ENCODE measurements around the gene PHF13.
A peak's percentile ranks its signal among the peaks of the same experiment; 100 is the strongest.

PHF13 gene

DNA sequence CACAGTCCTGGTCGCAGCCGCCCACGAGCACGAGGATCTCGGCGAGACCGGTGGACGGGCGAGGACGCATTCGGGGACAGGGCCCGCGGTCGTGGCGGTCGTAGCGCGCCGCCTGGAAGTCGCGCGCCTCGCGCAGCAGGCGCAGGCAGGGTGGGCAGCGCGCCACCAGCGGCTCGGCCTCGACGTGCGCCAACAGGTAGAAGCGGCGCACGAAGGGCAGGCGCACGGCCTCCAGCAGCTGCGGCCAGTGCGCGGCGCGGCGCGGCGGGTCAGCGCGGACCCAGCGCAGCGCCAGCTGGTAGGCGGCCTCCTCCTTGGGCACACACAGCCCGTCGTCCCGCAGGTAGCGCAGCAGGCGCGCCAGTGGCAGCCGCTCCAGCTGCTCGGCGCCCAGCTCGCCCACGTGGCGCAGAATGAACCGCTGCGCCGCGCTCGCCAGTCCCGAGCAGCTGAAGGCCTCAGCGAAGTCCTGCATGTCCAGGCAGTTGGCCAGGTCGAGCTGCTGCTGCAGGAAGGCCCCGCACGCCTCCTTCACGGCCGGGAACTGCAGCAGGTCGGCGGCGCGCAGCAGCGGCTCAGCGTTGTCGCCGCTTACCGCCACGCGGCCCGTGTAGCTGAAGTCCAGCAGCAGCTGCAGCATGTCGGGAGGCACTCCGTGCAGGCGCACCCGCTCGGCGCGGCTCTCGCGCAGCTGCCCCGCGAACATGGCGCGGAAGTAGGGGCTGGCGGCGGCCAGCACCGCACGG lies 11.4 kb upstream of the PHF13 start:
- DNase-seq (ENCODE audit: low read depth): no peak

DNA sequence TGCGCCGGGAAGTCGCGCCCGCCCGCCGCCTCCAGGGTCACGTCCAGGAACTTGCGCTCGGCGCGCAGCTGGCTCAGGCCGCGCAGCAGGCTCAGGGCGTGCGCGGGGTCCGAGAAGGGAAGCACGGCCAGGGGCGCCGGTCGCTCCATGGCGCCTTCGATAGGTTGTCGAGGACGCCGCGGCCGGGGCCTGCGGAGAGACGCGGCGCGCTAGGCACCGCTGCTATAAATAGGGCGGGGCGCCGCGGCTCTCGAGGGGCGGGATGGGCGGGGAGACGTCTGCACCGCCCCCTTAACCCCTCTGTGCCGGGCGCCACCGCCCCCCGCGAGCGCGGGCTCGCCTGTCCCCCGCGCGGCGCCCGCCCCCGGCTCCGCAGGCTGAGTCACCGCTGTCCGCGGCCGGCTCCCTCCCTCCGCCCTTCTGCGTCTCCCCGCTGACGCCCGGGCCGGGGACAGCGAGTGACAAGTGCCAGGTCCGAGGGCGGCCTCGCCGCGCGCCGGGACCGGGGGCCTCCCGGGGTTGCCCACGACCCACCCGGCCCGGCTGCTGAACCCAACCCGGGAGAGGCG lies 10.8 kb upstream of the PHF13 start, which contains the start of gene KLHL21:
TSS of gene KLHL21 (minus strand) at position 201 of the 569 bp plus-strand sequence. CDS start at position 149, 52 bp downstream.
- DNase-seq (ENCODE audit: low read depth): peak; percentile 80

DNA sequence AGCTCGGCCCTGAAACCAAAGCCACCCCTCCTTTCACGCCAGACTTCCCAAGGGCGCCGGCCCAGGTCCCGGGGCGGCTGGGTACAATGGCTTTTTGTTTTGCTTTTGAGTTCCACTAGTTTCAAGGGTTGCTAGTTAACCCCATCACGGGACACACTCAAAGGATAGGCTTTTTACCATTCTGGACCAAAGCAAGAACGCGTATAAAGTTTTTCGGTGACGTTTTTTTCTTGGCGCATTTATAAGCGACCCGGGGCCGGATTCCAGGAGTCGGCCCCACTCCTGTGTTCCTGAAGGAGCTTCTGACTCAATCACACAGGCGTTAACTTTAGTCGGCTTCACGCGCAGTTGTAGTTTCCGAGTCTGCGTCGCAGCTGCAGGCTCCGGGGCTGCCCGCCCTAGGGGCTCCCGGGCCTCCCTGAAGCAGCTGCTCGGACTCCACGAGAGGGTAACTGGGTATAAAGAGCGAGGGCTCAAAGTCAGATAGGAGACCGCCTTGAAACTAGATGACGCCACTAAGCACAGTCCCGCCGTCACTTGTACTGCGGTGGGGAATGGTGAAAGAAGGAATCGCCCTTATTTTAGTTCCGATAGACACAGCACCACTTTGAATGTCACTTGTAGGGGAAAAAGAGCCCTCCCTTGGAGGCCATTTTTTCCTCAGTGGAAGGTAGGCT lies 10.2 kb upstream of the PHF13 start:
- peak; percentile 72 for DNase-seq (ENCODE audit: low read depth)

DNA sequence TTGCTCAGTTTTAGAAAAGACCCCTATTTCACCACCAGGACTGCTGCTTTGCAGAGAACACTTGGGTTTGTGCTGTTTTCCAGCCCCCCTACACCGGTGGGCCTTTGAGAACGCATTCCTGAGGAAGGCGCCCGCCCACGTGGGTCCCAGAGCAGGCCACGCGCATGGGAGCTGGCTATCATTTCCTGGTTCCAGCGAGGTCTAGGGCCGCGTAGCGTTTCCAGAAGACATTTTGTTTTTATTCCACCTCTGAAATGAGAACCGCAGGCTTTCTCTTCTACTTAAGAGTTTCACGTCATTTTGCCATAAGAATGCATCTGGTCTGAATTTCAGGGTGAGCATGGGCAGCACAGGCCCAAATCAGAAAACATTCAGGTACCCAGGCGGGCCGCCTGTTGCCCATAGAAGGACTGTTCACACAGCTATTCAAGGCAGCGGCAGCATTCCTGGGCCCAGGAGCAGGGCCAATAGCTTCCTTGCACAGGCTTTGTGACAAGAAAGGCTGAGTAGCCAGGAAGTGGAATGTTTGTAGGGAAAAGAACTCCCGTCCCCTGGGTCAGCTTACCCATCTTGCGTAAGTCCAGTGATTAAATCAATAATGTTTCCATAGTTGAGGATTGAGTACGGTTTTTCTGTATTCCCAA lies 9.5 kb upstream of the PHF13 start:
- peak; percentile 85 for DNase-seq (ENCODE audit: low read depth)

DNA sequence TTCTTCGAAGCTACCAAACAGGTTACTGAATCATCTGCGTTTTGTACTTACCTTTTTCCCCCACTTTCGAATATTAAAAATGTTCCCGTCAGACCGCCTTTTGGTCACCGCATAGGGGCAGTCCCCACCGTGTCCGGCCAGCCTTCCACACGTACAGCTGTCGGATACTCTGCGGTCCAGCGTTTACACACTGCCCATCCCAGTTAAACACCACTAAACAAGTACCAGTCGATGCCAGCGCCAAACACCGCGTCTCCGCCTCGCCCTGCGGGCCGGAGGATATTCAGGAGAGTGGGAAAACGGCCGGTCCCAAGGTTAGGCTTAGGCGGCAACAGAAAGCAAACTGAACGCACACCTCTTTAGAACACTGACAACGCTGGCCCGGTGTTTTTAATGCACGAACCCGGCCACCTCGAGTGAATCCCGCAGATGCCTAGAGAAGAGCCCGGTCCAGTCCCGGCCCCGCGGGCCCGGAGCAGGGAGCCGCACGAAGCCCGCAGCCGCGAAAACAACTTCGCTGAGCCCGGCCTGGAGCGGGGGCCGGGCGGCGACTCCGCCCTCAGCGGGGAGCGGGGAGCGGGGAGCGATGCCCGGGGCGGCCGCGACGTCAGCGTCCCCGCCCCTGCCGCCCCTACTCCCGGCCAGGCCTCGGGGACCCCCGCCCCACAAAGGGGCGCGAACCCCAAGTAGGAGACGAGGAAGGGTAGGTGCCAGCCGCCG lies 730 bp upstream of the PHF13 start:
- DNase-seq (ENCODE audit: low read depth): no peak

DNA sequence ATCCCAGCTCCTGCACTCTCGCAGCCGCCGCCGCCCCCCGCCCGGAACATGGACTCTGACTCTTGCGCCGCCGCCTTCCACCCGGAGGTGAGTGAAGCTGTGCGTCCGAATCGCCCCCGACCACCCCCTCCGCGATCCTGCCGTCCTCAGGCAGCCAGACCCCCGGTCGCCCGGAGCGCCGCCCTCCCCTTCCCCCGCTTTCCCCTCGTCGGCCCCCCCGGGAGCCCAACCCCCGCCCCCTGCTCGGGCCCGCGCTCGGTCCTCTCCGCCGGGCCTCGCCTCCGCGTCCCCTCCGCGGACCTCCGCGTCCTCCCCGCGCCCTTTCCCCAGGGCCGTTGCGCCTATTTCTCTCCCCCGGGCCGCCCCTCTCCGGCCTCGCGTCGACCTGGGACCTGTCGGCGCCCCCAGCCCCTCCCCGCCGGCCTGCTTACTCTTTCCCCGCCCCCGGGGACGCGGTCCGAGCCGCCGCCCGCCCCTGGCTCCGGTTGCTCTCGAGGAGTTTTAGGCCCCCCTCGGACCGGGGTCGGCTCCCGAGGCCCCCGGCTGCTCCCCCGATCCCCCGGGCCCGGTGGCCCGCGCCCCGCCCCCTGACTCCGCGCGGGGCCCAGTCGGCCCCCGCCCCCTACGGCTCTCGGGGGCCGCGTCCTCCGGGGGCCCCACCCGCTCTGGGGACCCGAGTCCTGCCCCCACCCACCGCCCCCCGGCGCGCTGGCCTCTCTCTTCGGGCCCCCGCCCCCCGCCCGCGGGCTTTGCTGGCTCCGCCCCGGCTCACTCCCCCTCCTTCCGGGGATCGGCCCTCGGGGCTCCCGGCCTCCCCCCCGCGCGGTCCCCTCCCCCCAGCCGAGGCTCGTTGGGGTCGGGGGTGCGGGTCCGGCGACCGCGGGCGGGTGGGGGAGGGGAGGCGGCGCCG lies 743 bp downstream of the PHF13 start:
- DNase-seq (ENCODE audit: low read depth): no peak

DNA sequence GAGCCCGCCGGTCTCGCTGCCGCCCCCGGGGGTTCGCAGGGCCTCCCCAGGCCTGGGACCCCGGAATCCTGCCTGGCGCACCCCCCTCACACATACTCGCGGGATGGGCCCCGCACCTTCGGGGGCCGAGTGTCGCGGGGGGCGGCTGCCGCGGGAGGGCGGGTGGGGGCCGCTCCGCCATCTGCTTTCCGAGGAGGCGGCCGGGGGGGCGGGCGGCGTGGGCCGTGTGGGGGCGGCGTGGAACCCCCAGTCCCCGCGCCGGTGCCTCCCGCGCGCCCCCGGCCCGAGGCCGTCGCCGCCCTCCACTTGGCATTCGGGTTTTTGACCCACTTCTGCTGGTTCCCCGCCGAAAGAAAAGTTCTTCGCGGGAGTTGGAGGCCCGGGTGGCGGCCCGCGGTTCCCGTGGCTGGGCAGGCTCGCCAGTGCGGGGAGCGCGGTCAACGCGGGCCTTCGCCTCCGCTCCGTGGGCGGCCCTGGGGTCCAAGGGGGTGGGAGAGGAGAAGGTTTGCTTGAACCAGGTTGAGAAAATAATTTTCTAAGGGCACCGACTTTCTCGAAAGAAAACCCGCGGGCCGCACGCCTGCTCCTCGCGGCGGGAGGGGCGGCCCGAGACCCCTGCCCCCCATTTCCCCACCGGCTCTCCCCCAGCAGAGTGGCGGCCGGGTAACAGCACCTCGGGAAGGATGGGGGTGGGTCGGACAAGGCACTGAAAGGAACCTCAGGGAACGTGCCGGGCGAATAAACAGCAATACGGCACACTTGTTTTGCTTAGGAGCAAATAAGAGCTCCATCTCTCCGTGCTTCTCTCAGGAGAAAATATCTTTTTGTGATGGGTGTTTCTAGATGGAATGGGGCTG lies 1.6 kb downstream of the PHF13 start:
- DNase-seq (ENCODE audit: low read depth): no peak

DNA sequence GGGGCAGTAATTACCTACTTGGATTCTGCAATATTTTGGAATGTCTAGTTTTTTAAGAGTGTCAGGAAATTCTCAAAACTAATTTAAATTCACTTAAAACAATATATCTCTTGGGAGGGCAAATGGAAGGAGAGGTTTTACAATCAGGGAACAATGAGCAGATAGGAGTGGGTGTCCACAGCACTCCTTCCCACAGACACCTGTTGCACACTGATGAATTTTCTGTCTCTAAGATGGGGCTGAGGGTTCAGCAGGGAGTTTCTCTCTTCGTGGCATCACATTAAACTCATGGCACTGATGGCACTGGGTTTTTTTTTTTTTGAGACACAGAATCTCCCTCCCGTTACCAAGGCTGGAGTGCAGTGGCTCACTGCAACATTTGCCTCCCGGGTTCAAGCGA lies 5.5 kb downstream of the PHF13 start:
- no peak for DNase-seq (ENCODE audit: low read depth)

DNA sequence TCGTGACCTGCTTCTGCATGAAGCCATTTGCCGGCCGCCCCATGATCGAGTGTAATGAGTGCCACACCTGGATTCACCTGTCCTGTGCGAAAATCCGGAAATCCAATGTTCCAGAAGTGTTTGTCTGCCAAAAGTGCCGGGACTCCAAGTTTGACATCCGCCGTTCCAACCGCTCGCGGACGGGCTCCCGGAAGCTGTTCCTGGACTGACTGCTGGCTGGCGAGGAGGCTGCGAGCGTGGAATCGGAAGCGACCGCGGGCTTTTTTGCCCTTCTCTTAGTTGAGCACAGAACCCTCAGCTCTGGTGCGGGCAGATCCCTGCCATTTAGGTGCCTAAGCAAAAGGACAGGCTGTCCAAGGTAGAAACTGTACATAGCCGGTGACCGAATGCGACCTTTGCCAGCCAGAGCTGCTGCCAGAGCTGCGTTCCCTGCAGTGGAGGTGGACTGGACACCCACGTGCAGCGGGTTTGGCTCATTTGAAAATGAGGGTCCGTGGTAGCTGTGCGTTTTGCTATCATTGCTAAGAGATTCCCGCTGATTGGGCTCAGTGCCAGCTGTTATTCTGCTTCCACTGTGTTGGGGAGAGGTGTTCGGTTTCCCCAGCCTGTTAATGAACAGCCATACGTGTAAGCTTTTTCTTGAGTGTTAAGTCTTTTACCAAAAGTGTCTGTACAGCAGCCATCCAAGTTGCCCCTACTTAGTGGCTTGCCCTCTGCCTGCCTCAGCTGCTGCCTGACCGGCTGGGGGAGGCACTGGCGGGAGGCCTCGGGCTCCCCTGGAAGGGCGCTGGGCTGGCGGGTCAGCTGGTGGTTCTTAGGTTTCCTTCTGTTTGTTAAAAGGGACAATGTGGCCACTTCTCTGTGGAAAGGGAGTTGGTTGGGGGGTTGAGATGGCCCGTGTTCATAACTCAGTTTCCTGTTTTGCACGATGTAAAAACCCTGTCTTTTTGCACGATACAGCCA lies 8.2 kb downstream of the PHF13 start:
- no peak for DNase-seq (ENCODE audit: low read depth)

DNA sequence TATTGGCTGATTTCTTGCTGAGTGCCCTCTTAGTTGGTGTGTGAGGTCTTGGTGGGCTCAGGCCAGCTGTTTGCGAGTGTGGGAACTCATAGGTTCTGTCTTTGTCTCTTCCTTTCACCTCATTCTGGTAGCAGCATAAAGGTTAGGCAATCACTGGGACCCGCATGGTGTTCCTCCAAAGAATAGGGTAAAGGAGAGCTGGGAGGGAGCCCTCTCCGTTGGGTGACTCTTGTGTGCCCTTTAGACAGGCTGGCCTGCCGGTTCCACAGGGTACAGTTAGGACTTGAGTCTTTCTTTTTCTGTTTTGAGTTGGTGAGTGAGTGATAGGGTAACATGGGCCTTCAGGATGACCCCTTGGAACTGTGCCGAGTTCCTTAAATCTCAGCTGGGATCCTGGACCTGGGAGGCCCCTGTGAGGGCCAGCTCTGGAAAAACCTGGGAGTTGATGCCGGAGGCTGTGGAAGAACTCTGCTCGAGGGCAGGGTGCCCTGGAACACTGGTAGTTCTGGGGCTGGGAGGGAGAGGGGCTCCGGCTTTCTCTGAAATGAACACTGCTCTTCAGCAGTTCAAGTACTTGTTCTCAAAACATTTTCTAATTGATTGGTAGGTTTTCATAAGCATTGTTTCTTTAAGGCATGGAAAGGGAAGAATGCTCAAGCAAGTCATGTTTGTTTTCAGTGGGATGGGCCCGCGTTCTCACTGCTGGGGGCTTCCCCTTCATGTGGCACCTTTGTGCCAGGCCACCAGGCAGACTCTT lies 9.0 kb downstream of the PHF13 start:
- DNase-seq (ENCODE audit: low read depth): no peak

DNA sequence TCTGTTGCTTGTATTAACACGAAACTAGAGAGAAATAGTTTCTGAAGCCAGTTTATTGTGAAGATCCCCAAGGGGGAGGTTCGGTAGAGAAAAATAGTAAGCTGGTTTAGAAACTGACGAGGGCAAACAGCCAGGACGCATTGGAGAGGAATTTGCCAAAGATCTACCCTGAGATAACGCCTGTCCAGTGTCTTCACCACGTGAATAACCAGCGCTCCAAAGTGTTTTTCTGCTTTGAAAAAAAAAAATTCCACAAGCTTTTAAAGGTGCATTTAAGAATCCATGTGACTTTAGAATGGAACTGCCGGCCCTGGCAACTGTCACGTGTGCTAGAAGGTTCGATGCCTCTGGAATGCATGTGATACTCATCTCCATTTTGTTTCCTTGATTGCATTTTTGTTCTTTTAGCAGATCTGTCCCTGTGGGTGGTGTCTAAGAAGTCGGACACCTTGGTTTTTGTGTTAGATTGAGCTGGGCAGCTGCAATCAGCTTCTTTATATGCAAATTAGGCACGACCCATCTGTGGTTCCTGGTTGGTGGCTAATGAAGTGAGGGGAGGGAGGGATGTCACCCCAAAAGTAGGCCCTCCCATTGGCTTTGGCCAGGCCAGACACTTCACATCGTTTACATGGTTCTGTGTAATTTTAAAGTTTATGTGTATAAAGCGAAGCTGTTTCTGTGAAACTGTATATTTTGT lies 9.9 kb downstream of the PHF13 start:
- no peak for DNase-seq (ENCODE audit: low read depth)

DNA sequence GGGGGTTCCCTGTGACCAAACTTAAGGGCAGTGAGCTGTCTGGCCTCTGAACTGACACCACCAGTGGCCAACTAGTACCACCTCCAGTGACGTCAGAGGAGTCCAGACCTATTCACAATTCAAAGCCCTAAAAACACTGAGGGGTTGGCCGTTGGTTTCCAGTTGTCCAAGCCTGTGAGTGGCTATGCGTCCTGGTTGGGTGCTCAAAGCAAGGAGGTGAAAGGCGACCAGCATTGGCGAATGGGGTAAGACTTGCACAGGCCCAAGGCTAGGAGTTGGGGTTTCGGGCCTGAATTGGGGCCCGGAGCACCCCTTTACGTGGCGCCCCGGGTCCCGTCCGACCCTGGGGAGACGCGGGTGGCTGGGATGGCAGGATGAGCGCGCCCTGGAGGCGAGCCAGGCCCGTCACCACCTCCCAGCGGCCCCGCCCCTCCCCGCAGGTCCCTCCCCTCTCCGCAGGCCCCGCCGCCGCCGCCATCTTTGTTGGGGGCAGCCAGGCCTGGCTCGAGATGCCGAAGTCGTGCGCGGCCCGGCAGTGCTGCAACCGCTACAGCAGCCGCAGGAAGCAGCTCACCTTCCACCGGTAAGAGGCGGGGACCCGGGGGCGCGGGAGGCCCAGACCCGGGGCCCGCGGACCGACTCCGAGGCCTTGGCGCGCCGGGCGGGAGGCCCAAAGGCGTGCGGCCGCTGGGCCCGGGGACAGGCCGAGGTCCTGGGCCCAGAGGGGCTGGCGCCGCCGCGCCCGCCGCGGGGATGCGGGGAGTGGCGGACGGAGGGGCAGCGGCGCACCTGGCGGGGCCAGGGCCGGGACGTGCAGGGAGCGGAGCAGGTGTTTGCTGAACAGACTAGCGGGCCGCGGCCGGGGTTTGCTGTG lies 11.4 kb downstream of the PHF13 start, which contains the start of gene THAP3:
TSS of gene THAP3 (plus strand) at position 159 of the 874 bp plus-strand sequence. CDS start at position 510, 351 bp downstream.
- DNase-seq (ENCODE audit: low read depth): peak; percentile 81

DNA sequence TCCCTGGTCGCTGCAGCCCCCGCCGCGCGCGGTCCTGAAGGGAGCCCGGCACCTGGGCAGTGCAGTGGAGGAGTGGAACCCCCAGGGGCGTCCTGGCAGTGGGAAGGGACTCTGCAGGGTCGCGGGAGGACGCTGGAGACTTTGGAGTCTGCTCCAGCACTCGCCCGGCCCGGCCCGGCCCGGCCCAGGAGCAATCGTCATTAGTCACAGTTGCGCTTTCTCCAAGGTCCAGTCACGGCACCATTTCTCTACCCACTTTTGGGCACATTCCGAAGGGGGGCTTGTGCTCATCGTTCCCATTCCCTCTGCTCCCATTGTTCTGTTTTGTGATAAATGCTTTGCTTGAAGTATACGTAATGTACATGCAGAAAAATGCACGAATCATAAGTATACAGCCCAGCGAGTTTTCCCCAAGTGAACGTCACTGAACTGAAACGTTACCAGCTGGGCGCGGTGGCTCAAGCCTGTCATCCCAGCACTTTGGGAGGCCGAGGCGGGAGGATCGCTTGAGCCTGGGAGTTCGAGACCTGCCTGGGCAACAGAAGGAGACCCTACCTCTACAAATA lies 12.1 kb downstream of the PHF13 start:
- DNase-seq (ENCODE audit: low read depth): no peak

DNA sequence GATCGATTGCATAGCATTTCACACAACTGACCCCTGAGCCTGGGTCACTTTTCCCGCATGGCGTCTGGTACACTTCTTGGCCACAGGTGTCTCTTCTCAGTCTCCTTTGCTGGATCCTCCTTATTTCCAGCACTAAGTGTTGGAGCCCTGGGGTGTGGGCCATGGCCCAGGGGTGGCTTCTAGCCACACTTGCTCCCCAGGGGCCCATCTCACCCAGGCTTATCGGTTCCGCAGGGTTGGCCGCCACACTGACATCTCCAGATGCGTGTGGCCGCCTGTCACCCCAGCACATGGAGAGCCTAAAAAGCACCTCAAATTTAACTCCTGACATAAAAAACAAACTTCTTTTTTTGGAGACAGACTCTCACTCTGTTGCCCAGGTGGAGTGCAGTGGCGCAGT lies 13.5 kb downstream of the PHF13 start:
- no peak for DNase-seq (ENCODE audit: low read depth)

DNA sequence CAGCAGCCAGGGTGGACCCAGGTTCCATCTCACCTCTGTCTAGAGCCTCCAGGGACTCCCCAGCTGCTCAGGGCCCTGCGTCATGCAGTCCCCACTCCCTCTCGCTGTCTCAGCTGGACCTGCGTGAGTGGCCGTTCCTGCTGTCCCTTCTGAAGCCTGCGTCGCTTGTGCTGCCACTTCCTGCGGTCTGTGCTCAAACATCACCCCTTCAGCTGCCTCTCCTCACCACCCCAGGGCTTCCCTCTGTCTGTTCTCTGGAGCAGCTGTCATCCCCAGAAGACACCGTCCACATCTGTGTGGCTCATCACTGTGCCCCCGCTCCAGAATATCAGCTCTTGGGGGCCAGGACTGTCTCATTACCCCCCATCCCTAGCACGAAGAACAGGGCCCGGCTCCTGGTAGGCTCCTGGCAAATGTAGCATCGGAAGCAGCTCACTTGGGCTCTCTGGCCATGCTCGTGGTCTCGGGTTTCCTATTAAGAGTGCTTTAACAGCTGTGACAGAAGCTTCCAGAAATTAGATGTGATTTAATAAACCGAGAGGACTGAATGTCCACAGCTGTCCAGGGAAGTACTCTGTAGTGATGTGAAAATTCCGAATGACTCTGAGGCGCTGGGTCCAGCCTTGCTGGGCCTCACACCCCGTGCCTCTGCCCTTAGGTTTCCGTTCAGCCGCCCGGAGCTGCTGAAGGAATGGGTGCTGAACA lies 14.5 kb downstream of the PHF13 start:
- DNase-seq (ENCODE audit: low read depth): no peak
